Transverse colon (tissue), 4 donors: ENCODE data around the gene KLHDC8A. TPM values are rescaled to one million over a fixed set of nuclear protein-coding genes. Genes with fewer than 3 reads are reported as not detected.
"Not testable (repeated sequence)": the region's sequence is repeated elsewhere in the genome, so short reads cannot be mapped to it uniquely, and the experiment has no call there.

Experiments used
- DNase-seq: peaks from one replicate; pipeline ENCODE4 v3.0.0-alpha.2; 2019
- H3K27ac ChIP-seq, 4 donors: fragments of 200-600 bp; sonication (generic); 2 replicates each; pipeline ENCODE4 v1.5.1; 2016 to 2018; ENCODE audit warnings: inconsistent platforms in 4 of 4
- H3K27me3 ChIP-seq: fragments of 200-600 bp; sonication (generic); 2 replicates; pipeline ENCODE4 v1.5.1; 2017; ENCODE audit warnings: inconsistent platforms
- H3K36me3 ChIP-seq, 4 donors: fragments of 200-600 bp; sonication (generic); 2 replicates each; pipeline ENCODE4 v1.5.1; 2017 to 2019; ENCODE audit warnings: inconsistent platforms in 4 of 4
- H3K4me1 ChIP-seq, 4 donors: fragments of 200-600 bp; sonication (generic); 2 replicates each; pipeline ENCODE4 v1.5.1; 2017 to 2020; ENCODE audit warnings: inconsistent platforms in 4 of 4
- H3K4me3 ChIP-seq, 4 donors: fragments of 200-600 bp; sonication (generic); 1 replicate in 1 of 4; 2 replicates in 3 of 4; pipeline versions ENCODE4 v1.5.1 to v1.6.1; 2017 to 2019; ENCODE audit warnings: inconsistent platforms in 4 of 4
- H3K9me3 ChIP-seq, 2 donors: fragments of 200-600 bp; sonication (generic); 2 replicates each; pipeline ENCODE4 v1.5.1; 2017 to 2019; ENCODE audit warnings: inconsistent platforms in 2 of 2
- CTCF ChIP-seq, 5 experiments: fragments of 200-600 bp in 3 of 5; fragments of 450-650 bp in 2 of 5; sonication (generic) in 3 of 5; IDR thresholded peaks; 1 replicate in 2 of 5; 2 replicates in 3 of 5; pipeline ENCODE4 v1.5.1; 2016 to 2017; ENCODE audit warnings: antibody characterized with exemption in 5 of 5, inconsistent platforms in 3 of 5, mild to moderate bottlenecking in 2 of 5, moderate library complexity in 1 of 5
- EP300 ChIP-seq: sonication (generic); formaldehyde crosslinking; IDR thresholded peaks from one replicate; pipeline ENCODE4 v1.6.1; 2017; ENCODE audit warnings: antibody characterized with exemption, low read depth
- POLR2A ChIP-seq: fragments of 450-650 bp; IDR thresholded peaks from one replicate; pipeline ENCODE4 v1.6.1; 2016; ENCODE audit warnings: antibody characterized with exemption, mild to moderate bottlenecking, moderate library complexity
- POLR2AphosphoS5 ChIP-seq, 3 donors: sonication (generic); formaldehyde crosslinking; IDR thresholded peaks; one replicate each; pipeline ENCODE4 v1.6.1; 2016; ENCODE audit warnings: antibody characterized with exemption in 3 of 3
- WGBS, 2 donors: methylation state at CpG; one replicate each; pipeline ENCODE4 v1.1.5; 2018; ENCODE audit warnings: low coverage in 1 of 2; 5-methylcytosine and 5-hydroxymethylcytosine counted together
- in situ Hi-C, 4 donors: fragments of 200-750 bp; cut with MboI; loops; one replicate each; pipeline versions ENCODE4 v1.15.0 to v1.15.1; 2017; ENCODE audit warnings: low sequenced_read_pairs in 3 of 4, low pct_ligation_motif_present in 1 of 4, low pct_unique_long_range_greater_than_20kb in 1 of 4
- intact Hi-C: fragments of 100-400 bp; cut with DNase I; formaldehyde crosslinking; loops from one replicate; pipeline ENCODE4 v1.15.1; 2023; ENCODE audit warnings: low total_unique reads
- total RNA-seq, 4 donors: library from RNA; depleted of rRNA; stranded (reverse); fragments of >200 nt; gene quantifications; one replicate each; pipeline ENCODE4 v1.1.0, GENCODE V29; 2016

Gene KLHDC8A
- total RNA-seq, 4 donors from 2014 or later, result 0.32 to 0.41 TPM; not detected in 2

GRCh38 chr1:205300149-205300548 lies 56.6 kb downstream of the KLHDC8A start:
- no peak for DNase-seq
- H3K27ac ChIP-seq, result no peak overlapping the region
- WGBS, 2 donors, result 81% methylated on average over 9 of the region's 9 CpGs; no CpG with 5 or more reads in 1 of the 2 donors
- TF ChIP-seq POLR2AphosphoS5 (IDR thresholded peaks at IDR 0.05) (no peak), POLR2A (no peak), EP300 (no peak), CTCF (IDR thresholded peaks at IDR 0.05) (no peak)
- in situ Hi-C loops, result no loop called here
- peaks cover 9 to 31% (median 16%) of the 10 kb centered on the region in 4 donors for H3K4me1 ChIP-seq
- intact Hi-C loops, result no loop called here
- no peaks in the 10 kb centered on the region for H3K9me3 ChIP-seq
- H3K27me3 ChIP-seq, result no peaks in the 10 kb centered on the region
- H3K36me3 ChIP-seq, result peaks cover 0 to 21% (median 9%) of the 10 kb centered on the region in 4 donors
- H3K4me3 ChIP-seq, result no peak overlapping the region

- intact Hi-C loops, result no loop called here
These were observed 58.3 kb downstream of the KLHDC8A start for GRCh38 chr1:205298191-205298994.

GRCh38 chr1:205297546-205298177 lies 59.1 kb downstream of the KLHDC8A start:
- WGBS, 2 donors, result 83 to 93% methylated on average over 1 to 5 of the region's 5 CpGs
- intact Hi-C loops, H3K27ac ChIP-seq, H3K27me3 ChIP-seq, in situ Hi-C loops, DNase-seq, H3K9me3 ChIP-seq, H3K4me3 ChIP-seq, H3K36me3 ChIP-seq: not testable (repeated sequence)
- H3K4me1 ChIP-seq, result peaks cover 9 to 45% (median 25%) of the 10 kb centered on the region in 4 donors

More at GRCh38 chr1:205298191-205298994, 58.3 kb downstream of the KLHDC8A start:
- TF ChIP-seq POLR2A, result no peak
- no peak for TF ChIP-seq CTCF (IDR thresholded peaks at IDR 0.05)
- no peak for TF ChIP-seq EP300
- no peak for TF ChIP-seq POLR2AphosphoS5 (IDR thresholded peaks at IDR 0.05)
- H3K4me3 ChIP-seq, result no peak overlapping the region
- in situ Hi-C loops, result no loop called here
- no peak for DNase-seq
- WGBS, 2 donors, result 79% methylated on average over 9 of the region's 9 CpGs; no CpG with 5 or more reads in 1 of the 2 donors
- H3K9me3 ChIP-seq, result no peaks in the 10 kb centered on the region
- H3K27ac ChIP-seq, result no peak overlapping the region
- H3K27me3 ChIP-seq, result no peaks in the 10 kb centered on the region
- peaks cover 0 to 5% (median 1%) of the 10 kb centered on the region in 4 donors for H3K36me3 ChIP-seq
- H3K4me1 ChIP-seq, result peaks cover 9 to 45% (median 25%) of the 10 kb centered on the region in 4 donors

- H3K36me3 ChIP-seq, result no peaks in the 10 kb centered on the region
- peaks cover 0 to 30% (median 11%) of the 10 kb centered on the region in 4 donors for H3K4me1 ChIP-seq
- intact Hi-C loops, result no loop called here
- DNase-seq, result no peak
- H3K27me3 ChIP-seq, result no peaks in the 10 kb centered on the region
- H3K27ac ChIP-seq, result no peak overlapping the region
- TF ChIP-seq CTCF (IDR thresholded peaks at IDR 0.05), result no peak
- TF ChIP-seq POLR2AphosphoS5 (IDR thresholded peaks at IDR 0.05), result no peak
- no peak for TF ChIP-seq POLR2A
- H3K9me3 ChIP-seq, result no peaks in the 10 kb centered on the region
- 45 to 52% methylated on average over 2 of the region's 2 CpGs for WGBS, 2 donors
- no peak overlapping the region for H3K4me3 ChIP-seq
- in situ Hi-C loops, result no loop called here
These were observed 60.6 kb downstream of the KLHDC8A start for GRCh38 chr1:205296154-205296553.
